ENCODE data around the gene LIME1.
A peak's percentile ranks its signal among the peaks of the same experiment; 100 is the strongest.
"Not testable (repeated sequence)": the region's sequence is repeated elsewhere in the genome, so short reads cannot be mapped to it uniquely, and the experiment has no call there.

Gene LIME1

DNA sequence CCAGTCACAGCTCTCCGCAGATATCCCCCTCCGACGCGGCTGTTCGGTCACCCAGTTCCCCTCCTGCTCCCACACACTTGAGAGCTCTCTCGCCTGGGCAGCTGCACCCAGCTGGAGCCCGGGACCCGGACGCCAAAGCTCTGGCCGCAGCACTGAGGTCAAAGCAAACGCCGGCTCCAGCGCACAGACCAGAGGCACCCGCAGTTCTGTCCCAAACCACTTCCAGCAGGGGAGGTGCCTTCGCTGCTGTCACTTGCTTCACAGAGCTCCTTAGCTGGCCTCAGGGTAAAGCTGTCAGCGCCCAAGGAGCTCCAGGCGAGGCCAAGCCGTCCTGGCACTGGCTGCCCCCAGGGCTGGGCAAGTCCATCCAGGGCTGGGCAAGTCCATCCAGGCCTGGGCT, 31.0 kb downstream of the LIME1 start:
- FAIRE-seq, result no peak
- DNase-seq (ENCODE audit: insufficient read length, low spot score), result no peak
- no peak for TF ChIP-seq POLR2A (IDR thresholded peaks at IDR 0.05; ENCODE audit: low read depth, low read length)

DNA sequence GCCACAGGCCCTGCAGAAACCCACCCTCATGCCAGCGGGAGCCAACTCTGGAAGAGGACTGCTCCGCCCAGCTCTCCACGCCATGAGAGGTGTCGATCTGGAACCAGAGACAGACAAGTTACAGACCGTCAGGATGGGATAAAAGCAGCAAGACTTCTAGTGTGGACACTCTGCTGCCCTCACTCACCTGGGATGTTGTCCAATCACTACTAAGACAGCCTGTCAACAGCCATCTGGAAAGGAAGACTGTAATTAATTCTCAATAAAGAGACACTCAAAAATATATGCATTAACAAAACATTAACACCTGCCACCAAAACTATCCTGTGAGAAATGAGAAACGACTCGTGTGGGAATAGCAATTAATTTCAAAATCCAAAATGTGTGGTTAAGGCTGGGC, 31.4 kb downstream of the LIME1 start:
- DNase-seq (ENCODE audit: insufficient read length, low spot score), result no peak
- TF ChIP-seq POLR2A (IDR thresholded peaks at IDR 0.05; ENCODE audit: low read depth, low read length), result no peak
- no peak for FAIRE-seq

DNA sequence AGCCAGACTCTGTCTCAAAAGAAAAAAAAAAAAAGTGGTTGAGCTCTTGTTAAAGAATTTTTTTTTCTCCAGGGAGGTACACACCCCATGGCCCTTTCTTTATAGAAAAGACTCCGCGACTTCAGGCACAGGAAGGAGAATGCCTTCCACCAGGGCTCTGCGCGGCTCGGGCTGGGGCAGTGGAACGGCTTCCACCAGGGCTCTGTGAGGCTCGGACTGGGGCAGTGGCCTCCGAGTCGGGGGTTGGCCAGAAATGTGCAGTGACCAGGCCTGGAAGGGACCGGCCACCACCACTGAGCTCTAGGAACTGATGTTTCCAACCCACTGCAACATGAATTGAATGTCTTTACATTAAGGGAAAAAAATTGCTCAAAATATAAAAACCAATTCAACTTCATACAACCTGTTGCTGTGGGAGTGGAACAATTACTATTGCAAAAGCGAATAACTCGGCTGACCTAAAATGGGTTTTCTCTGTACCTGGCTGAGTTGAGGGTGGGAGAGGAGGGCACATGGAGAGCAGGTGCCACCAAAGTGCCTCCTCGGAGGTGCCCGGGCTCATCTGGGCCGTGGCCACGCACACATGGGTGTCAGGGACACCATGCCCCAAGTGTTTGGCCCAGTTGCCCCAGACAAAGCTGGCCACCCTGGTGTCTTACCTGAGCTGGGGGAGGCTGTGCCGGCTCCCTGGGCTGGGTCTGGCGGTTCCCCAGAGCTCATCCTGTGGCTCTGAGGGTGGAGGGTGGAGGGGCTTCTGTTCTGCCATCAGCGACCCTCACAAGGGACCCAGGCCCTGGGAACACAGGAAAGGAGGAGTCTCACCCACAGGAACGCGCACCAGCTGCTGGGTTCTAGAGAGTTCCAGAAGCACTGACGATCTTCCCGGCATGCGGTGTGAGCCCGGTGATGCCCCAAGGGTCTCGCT, 32.4 kb downstream of the LIME1 start:
- FAIRE-seq (no peak), DNase-seq (ENCODE audit: insufficient read length, low spot score) (no peak)

DNA sequence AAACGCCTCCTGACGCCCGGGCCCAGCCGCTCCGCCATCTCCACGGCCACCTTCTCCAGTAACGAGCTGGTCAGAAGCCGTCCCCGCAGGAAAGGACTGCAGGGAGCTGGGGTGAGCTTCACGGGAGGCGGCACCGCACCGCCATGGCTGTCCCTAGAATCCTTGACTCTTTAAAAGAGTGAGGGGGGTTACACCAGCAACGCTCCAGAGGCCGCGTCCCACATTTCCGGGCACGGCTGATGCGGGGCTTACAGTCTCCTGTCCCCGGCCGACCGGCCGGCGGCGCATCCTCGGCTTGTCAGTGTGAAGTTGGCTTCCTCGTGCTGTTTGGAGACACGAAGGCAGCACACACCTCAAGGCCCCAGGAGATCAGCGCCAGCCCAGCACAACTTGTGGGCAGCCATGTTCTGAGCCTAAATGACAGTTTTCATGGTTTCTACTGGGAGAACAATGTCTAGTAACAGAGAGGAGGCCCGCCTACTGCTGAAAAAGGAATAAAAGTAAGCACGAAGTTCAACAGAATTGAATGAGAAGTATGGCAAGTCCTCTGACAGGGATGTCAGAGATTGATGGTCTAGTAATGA, 33.5 kb downstream of the LIME1 start:
- DNase-seq (ENCODE audit: insufficient read length, low spot score) (no peak), FAIRE-seq (no peak)
- TF ChIP-seq POLR2A (IDR thresholded peaks at IDR 0.05; ENCODE audit: low read depth, low read length), result no peak

More for the DNA sequence above, 32.4 kb downstream of the LIME1 start:
- TF ChIP-seq POLR2A (IDR thresholded peaks at IDR 0.05; ENCODE audit: low read depth, low read length), result no peak

- DNase-seq (ENCODE audit: insufficient read length, low spot score) (no peak), FAIRE-seq (no peak)
- TF ChIP-seq POLR2A (IDR thresholded peaks at IDR 0.05; ENCODE audit: low read depth, low read length), result no peak
Measured at GRCh38 chr20:63771046-63771707, 34.7 kb downstream of the LIME1 start.

- TF ChIP-seq POLR2A (IDR thresholded peaks at IDR 0.05; ENCODE audit: low read depth, low read length), result no peak
- DNase-seq (ENCODE audit: insufficient read length, low spot score) (no peak), FAIRE-seq (no peak)
Measured at GRCh38 chr20:63772781-63773518, 36.5 kb downstream of the LIME1 start.

DNA sequence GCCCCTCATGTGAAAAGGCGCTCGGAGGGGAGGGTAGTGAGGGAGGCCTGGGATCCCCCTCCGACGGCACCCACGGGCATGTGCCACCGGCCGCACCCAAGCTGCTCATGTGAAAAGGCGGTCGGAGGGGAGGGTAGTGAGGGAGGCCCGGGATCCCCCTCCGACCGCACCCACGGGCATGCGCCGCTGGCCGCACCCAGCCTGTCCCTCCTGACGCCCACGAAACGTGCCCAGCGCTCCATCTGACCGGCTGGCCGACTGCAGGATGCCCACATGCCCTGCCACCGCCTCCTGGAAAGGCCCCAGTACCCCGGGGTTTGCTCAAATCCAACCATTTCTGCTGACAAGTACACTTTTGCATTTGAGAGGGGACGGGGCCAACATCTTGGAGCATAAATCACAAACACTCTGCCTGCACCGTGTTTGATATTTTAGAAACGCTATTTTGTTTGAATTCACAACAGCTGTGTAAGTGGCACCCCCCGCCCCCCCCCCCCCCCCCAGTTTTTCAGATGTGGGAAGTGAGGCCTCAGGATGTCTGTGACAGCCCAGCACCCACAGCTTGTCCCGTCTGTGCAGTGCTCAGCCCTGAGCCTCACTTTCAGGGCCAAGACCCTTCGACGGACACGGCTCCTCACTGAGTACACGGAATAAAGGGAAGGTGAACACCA, 37.2 kb downstream of the LIME1 start:
- DNase-seq (ENCODE audit: insufficient read length, low spot score) (no peak), FAIRE-seq (no peak)
- no peak for TF ChIP-seq POLR2A (IDR thresholded peaks at IDR 0.05; ENCODE audit: low read depth, low read length)

DNA sequence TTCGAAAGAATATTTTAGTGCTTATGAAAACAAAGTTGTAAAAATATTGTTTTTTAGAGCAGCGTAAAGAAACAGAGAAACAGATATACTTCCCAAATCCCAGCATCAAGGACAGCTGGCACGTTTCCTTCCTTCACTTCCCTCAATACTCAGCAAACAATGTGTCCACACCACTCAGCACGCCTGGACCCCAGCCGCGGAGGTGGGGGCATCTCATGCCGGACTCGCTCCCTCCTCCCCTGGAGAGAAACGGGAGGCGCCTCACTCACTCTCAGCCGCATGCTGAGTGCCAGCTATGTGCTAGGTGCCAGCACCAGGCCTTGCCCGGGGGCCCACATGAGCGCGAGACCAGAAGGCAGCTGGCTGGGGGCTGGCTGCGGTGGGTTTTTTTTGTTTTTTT, 37.8 kb downstream of the LIME1 start:
- FAIRE-seq (no peak), DNase-seq (ENCODE audit: insufficient read length, low spot score) (no peak)
- TF ChIP-seq POLR2A (IDR thresholded peaks at IDR 0.05; ENCODE audit: low read depth, low read length), result no peak

DNA sequence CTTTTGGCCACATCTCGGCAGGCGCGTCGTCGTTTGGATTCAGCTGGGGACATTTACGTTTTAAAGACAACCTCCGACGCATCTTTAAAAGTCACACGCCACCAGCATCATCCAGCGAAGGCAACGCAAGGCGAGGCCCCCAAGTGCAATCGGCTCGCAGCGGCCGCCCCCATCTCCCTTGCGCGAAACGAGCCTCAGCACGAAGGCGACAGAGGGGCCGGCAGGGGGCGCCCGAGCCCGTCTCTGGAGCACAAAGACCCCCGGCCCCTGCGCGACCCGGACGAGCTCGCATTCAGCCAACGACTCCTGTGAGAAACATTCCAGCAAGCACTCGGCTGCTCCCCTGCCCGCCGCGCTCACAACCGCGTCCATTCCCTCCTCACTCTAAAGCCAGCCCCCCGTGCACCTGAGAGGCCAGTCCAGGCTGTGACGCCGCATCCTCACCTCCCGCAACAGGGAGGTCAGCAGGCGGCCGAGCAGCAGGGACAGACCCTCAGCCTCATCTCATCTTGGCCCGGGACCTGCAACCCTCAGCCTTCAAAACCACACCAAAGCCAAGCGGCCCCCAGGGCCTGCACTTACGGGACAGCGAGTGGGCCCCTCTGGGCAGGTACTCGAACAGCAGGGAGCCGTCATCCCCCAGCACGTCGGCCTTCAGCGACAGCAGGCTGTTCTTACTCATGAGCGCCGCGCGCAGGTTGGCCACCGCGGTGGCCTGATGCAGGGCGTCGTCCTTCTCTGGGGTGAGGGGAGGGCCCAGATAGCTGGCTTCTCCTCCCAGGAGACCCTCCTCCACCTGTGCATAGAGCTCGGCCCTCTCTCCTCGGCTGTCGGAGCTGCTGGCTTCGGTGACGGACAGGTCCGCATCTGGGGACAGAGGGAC, 38.9 kb downstream of the LIME1 start:
- FAIRE-seq, result no peak
- no peak for TF ChIP-seq POLR2A (IDR thresholded peaks at IDR 0.05; ENCODE audit: low read depth, low read length)
- DNase-seq (ENCODE audit: insufficient read length, low spot score), result no peak

DNA sequence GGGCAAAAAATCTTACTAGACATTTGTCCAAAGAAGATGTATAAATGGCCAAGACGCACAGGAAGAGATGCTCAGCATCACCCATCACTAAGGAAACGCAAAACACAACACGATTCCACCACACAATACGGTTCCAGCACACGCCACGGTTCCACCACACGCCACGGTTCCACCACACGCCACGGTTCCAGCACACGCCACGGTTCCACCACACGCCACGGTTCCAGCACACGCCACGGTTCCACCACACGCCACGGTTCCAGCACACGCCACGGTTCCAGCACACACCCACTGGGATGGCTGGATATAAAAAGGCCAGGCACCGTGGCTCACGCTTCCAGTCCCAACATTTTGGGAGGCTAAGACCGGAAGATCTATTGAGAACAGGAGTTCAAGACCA, 40.4 kb downstream of the LIME1 start:
- not testable (repeated sequence) for FAIRE-seq; DNase-seq (ENCODE audit: insufficient read length, low spot score)

- FAIRE-seq, result no peak
- DNase-seq (ENCODE audit: insufficient read length, low spot score), result no peak
- no peak for TF ChIP-seq POLR2A (IDR thresholded peaks at IDR 0.05; ENCODE audit: low read depth, low read length)
Measured at GRCh38 chr20:63777614-63778013, 41.1 kb downstream of the LIME1 start.

DNA sequence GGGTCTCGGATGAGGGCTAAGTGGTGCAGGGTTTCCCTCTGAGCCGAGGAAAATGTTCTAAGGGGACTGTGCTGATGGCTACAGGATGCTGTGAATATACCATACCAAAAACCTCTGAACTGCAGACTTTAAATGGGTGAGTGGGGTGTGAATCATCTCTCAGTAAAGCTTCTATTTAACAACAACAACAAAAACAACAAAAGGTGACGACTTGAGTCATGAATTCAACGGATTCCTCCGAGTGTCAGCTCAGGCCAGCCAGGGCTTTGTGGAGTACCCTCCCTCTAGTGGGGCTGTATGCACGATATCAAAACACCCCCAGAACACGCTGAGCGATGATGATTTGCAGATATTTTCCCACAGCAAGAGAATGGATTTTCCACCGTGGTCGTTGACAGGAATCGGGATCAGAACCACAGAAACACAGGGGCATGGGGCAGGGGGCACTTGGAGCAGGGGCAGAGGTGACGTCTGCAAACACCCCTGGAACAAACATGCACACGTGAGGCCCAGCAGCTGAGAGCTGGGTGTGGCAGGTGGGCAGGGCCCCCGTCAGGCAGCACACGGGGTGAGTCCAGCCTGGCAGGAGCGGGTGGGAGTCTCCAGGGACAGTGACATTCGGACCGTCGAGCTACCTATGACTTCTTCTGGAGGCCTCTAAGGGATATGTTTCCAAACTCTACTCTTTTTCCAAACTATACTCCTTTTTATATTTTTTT, 41.7 kb downstream of the LIME1 start:
- TF ChIP-seq POLR2A (IDR thresholded peaks at IDR 0.05; ENCODE audit: low read depth, low read length), result no peak
- FAIRE-seq (no peak), DNase-seq (ENCODE audit: insufficient read length, low spot score) (peak; percentile 71)
